Ovary (tissue), 9 donors: ENCODE data around the gene PI4KB. TPM values are rescaled to one million over a fixed set of nuclear protein-coding genes. Genes with fewer than 3 reads are reported as not detected.

ENCODE experiments used
- DNase-seq, 5 donors: peaks; one replicate each; pipeline ENCODE4 v3.0.0-alpha.2; 2019 to 2020
- H3K27ac ChIP-seq, 2 donors: fragments of 200-600 bp; one replicate each; pipeline versions ENCODE4 v1.5.1 to v1.8.0; 2019 to 2022
- H3K27me3 ChIP-seq: fragments of 200-600 bp; one replicate; pipeline ENCODE4 v1.8.0; 2022
- H3K36me3 ChIP-seq: fragments of 200-600 bp; sonication (generic); one replicate; pipeline ENCODE4 v1.5.1; 2019
- H3K4me1 ChIP-seq: one replicate; pipeline ENCODE4 v1.8.1; 2013; ENCODE audit warnings: mild to moderate bottlenecking, moderate library complexity; ENCODE audit not compliant: insufficient read depth
- H3K4me3 ChIP-seq: fragments of 200-600 bp; sonication (generic); one replicate; pipeline ENCODE4 v1.5.1; 2017
- H3K9me3 ChIP-seq, 2 donors: fragments of 200-600 bp in 1 of 2; sonication (generic) in 1 of 2; one replicate each; pipeline versions ENCODE4 v1.5.1 to v1.8.1; 2013 to 2019; ENCODE audit warnings: mild to moderate bottlenecking in 1 of 2, moderate library complexity in 1 of 2
- EP300 ChIP-seq: sonication (generic); formaldehyde crosslinking; IDR thresholded peaks from one replicate; pipeline ENCODE4 v1.6.1; 2017; ENCODE audit warnings: antibody characterized with exemption
- POLR2A ChIP-seq: fragments of 450-650 bp; IDR thresholded peaks from one replicate; pipeline ENCODE4 v1.6.1; 2017; ENCODE audit warnings: antibody characterized with exemption, mild to moderate bottlenecking, moderate library complexity
- WGBS, 3 donors: extraction: QIAGEN DNeasy Blood & Tissue Kit in 1 of 3; methylation state at CpG; one replicate each; pipeline versions ENCODE4 v1.1.5 to v1.1.7; 2013 to 2017; 5-methylcytosine and 5-hydroxymethylcytosine counted together
- intact Hi-C, 4 donors: fragments of 100-400 bp; cut with DNase I; formaldehyde crosslinking; loops; one replicate each; pipeline versions ENCODE4 v1.11.0 to v1.15.1; 2022 to 2023
- polyA plus RNA-seq, 2 donors: library from polyadenylated mRNA; stranded (reverse); fragments of 200-250 nt in 1 of 2; fragments of 350-450 nt in 1 of 2; fragmentation: Illumina TruSeq in 1 of 2; extraction: RNeasy Lipid Tissue Mini Kit (QIAGEN cat#74804) in 1 of 2; gene quantifications; one replicate each; pipeline ENCODE4 v1.2.3, GENCODE V29; 2013 to 2014
- total RNA-seq, 7 donors: library from RNA; depleted of rRNA in 2 of 7; stranded (reverse); fragments of >200 nt in 2 of 7; fragmentation: NEBNext Ultra II Directional in 3 of 7; extraction: Animal tissue kit (Norgen Biotek cat#: 25700) in 3 of 7; gene quantifications; one replicate each; pipeline versions ENCODE4 v1.1.0 to v1.2.4, GENCODE V29; 2016 to 2023
- TF ChIP-seq, protein P1 (sequence below), 3 donors: fragments of 450-650 bp in 2 of 3; fragments of 200-600 bp in 1 of 3; IDR thresholded peaks; one replicate each; pipeline versions ENCODE4 v1.5.1 to v1.8.0; 2016 to 2022; ENCODE audit warnings: antibody characterized with exemption in 3 of 3, mild to moderate bottlenecking in 1 of 3
- donor health status: DM: no; HTN: no; CAD: no; lungs with moderate emphysema.
- donor health status: DM: no; HTN: no; CAD: no.
- donor health status: Bipolar disorder and iron deficiency.
- donor health status: DM: yes; HTN: yes; CAD: no.
- donor health status: DM: no; HTN: no; CAD: no.
- donor health status: DM: yes; HTN: yes; CAD: no.

The PI4KB gene
- total and polyA plus RNA-seq, 9 donors = 39.8 to 88.9 (median 63.8) TPM

DNA sequence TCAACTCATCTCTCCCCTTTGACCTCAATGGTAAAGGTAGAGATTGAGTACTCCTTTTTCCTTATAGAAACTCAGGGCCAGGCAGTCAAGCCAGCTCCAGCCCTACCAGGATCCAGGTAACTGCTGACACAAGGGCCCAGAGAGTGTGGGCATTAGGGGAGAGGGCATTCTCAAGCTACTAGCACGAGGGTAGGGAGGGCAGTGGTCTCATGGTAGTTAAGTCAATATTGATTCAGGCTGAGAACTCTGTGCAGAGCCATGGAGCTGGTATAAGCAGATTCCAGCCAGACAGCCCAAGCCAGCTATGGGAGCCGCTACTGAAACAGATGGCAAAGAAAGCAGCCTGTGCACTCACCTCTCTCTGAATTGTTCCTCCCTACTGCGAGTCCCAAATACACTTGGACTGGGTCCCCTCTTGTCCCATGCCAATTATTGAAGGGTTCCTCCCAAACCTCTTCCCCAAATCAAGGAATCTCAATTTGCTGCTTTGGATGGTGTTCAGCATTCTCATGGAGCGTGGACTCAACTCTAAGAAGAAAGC is 2.8 kb downstream of the PI4KB start:
- TF ChIP-seq EP300 = no peak
- TF ChIP-seq, protein P1, sequence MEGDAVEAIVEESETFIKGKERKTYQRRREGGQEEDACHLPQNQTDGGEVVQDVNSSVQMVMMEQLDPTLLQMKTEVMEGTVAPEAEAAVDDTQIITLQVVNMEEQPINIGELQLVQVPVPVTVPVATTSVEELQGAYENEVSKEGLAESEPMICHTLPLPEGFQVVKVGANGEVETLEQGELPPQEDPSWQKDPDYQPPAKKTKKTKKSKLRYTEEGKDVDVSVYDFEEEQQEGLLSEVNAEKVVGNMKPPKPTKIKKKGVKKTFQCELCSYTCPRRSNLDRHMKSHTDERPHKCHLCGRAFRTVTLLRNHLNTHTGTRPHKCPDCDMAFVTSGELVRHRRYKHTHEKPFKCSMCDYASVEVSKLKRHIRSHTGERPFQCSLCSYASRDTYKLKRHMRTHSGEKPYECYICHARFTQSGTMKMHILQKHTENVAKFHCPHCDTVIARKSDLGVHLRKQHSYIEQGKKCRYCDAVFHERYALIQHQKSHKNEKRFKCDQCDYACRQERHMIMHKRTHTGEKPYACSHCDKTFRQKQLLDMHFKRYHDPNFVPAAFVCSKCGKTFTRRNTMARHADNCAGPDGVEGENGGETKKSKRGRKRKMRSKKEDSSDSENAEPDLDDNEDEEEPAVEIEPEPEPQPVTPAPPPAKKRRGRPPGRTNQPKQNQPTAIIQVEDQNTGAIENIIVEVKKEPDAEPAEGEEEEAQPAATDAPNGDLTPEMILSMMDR (IDR thresholded peaks at IDR 0.05) = no peak
- no peak for TF ChIP-seq POLR2A
- no peak for DNase-seq
- WGBS, 3 donors = 90 to 92% (median 90%) methylated on average over 4 of the region's 4 CpGs

DNA sequence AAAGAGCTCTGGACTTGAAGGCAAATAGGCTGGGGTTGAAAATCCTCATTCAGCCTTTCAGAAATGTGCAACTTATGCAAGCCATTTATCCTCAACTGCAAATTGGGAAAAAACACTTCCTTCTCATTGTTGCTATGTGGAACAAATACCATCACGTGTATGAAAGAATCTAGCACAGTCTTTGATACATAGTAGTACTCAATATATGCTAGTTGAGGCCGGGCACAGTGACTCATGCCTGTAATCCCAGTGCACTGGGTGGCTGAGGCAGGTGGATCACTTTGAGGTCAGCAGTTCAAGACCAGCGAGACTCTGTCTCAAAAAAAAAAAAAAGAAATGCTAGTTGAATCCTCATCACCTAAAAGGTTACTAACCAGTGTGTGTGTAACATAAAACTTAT is 8.2 kb downstream of the PI4KB start:
- DNase-seq = no peak
- Histone ChIP-seq H3K9me3 (no peaks in the 10 kb centered on the region), H3K36me3 (no peaks in the 10 kb centered on the region), H3K4me1 (peaks cover 8% of the 10 kb centered on the region), H3K4me3 (no peak overlapping the region), H3K27ac (no peak overlapping the region), H3K27me3 (no peaks in the 10 kb centered on the region)
- intact Hi-C loops = no loop called here
- 70 to 73% (median 71%) methylated on average over 3 of the region's 3 CpGs for WGBS, 3 donors
- TF ChIP-seq, protein P1 (IDR thresholded peaks at IDR 0.05) = no peak
- no peak for TF ChIP-seq EP300
- TF ChIP-seq POLR2A = no peak

More for the DNA sequence above, 2.8 kb downstream of the PI4KB start:
- Histone ChIP-seq H3K4me1 (peaks cover 3% of the 10 kb centered on the region), H3K27ac (no peak overlapping the region), H3K36me3 (no peaks in the 10 kb centered on the region), H3K4me3 (no peak overlapping the region), H3K27me3 (no peaks in the 10 kb centered on the region), H3K9me3 (no peaks in the 10 kb centered on the region)
- intact Hi-C loops = loop anchor here in 1 of 4 donors (10.0 kb wide), 1 partner anchor 130 kb away; the partner anchor contains the start of genes PIP5K1A and VPS72

DNA sequence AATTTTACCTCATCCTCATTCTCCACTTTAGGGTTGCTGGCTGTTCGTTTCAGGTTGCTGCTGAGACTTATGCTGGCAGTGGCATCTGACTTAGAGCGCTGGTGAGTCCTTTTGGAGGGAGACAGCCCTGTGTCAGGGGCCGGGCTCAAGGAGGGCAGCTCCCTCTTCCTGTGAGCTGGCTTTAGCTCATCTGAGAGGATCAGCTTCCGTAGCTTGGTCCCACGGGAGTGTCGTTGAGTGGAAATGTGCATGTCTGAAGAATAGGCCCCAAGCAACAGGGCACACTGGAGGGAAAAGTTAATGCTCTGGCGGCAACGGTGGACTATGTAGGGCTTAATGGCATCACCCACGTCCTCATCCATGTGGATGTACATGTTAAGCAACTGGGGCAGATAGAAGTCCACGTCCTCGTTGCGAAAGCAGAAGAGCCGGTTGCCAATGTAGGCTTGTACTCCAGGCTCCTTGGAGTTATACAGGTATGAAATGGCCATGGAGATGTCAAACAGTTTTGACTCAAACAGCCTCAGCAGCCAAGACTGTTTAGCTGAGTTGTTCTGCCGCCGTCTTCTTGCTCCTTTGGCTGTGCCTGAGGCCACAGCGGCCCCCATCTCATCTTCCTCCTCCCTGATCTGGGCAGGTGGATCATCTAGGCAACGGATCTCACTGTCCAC is 11.5 kb downstream of the PI4KB start:
- H3K4me3 ChIP-seq = no peak overlapping the region
- intact Hi-C loops = no loop called here
- 86 to 92% (median 89%) methylated on average over 17 of the region's 17 CpGs for WGBS, 3 donors
- H3K27ac ChIP-seq = no peak overlapping the region
- no peaks in the 10 kb centered on the region for H3K36me3 ChIP-seq
- no peak for DNase-seq
- no peaks in the 10 kb centered on the region for H3K9me3 ChIP-seq
- TF ChIP-seq, protein P1 (IDR thresholded peaks at IDR 0.05) = no peak
- TF ChIP-seq POLR2A (no peak), EP300 (no peak)
- H3K27me3 ChIP-seq = no peaks in the 10 kb centered on the region
- H3K4me1 ChIP-seq = peaks cover 22% of the 10 kb centered on the region

DNA sequence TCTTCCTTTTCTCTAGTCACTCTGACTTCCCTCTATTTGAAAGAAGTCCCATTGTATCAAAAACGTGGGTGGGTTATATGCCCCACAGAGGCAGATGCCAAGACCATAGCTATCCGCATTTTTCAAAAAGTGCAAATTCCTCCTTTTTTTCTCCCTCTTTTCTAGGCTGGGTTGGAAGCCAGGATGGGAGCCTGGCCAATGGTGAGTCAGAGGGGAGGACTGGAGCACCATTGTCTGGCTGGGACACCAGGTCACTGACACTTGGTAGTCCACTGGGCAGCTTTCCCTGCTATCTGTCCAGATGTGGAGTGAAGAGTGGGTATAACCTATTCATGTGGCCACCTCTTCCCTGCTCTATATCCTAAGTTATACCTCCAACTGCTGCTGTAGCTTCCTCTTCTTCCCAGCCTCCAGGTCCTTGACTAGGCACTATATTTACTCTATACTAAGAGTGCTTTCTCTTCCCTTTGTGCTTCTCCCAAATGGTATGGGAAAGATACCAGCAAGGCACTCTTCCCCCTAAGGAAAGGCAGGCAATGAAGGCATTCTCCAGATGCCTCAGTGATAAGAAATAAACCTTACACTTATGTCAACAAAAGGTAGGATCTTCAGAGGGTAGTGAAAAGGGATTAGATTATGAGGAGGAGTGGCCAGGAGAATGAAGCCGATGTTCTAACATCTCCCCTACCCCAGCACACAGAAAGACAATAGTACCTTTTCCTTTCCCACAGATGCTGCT is 12.9 kb downstream of the PI4KB start:
- Histone ChIP-seq H3K4me3 (no peak overlapping the region), H3K36me3 (no peaks in the 10 kb centered on the region), H3K27me3 (no peaks in the 10 kb centered on the region), H3K27ac (peak overlapping the region in 1 of 2 donors; percentile 13), H3K4me1 (peaks cover 29% of the 10 kb centered on the region), H3K9me3 (no peaks in the 10 kb centered on the region)
- TF ChIP-seq, protein P1 (IDR thresholded peaks at IDR 0.05) = no peak
- TF ChIP-seq POLR2A = no peak
- TF ChIP-seq EP300 = no peak
- WGBS, 3 donors = 23 to 28% (median 25%) methylated on average over 3 of the region's 3 CpGs
- intact Hi-C loops = no loop called here
- DNase-seq = peak; percentile 88 to 93 (median 91)
